GM12892 (cell line): ENCODE measurements around the gene HSF2.

Experiments
- POLR2A ChIP-seq: IDR thresholded peaks from 2 replicates; pipeline ENCODE4 v1.6.1; 2011; ENCODE audit warnings: low read depth, low read length, control low read depth
- POLR2AphosphoS5 ChIP-seq: IDR thresholded peaks from 2 replicates; pipeline ENCODE4 v1.6.1; 2011; ENCODE audit warnings: low read depth, low read length, control low read depth
- TAF1 ChIP-seq: IDR thresholded peaks from 2 replicates; pipeline ENCODE4 v1.6.1; 2011; ENCODE audit warnings: low read depth, mild to moderate bottlenecking, control low read depth, low read length, borderline replicate concordance

DNA sequence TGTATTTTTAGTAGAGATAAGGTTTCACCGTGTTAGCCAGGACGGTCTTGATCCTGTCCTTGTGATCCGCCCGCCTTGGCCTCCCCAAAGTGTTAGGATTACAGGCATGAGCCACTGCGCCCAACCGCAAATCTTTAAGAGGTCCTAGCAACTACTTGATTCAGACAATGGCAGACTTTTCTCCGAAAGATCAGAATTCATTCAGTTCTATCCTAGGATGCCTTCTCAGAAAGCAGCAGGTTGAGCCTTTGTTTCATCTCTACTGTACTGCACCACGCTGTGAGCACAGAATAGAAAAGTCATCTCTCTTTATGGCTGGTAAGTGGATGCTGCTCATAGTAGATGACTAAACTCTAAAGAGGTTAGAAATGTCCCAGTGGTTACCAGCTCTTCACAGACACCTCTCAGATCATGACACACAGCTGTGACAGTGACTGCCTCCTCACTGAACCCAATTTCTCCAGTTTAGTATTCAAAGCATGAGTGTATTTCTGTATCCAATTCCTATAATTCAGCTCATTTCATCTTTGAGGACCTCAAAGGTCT lies 6.0 kb upstream of the HSF2 start:
- TF ChIP-seq POLR2A: no peak
- TF ChIP-seq POLR2AphosphoS5: no peak
- TF ChIP-seq TAF1: no peak
